H4 (cell line): ENCODE measurements around the gene KCNJ6. TPM values are rescaled to one million over a fixed set of nuclear protein-coding genes. Genes with fewer than 3 reads are reported as not detected.
A peak's percentile ranks its signal among the peaks of the same experiment; 100 is the strongest.
"Not testable (repeated sequence)": the region's sequence is repeated elsewhere in the genome, so short reads cannot be mapped to it uniquely, and the experiment has no call there.

ENCODE experiments used
- DNase-seq: peaks from one replicate; pipeline ENCODE4 v3.0.0-alpha.2; 2015; ENCODE audit warnings: low spot score
- total RNA-seq: library from RNA; depleted of rRNA; stranded (reverse); fragments of >200 nt; shearing (Covaris generic); gene quantifications from 2 replicates; pipeline ENCODE4 v1.2.3, GENCODE V29; 2014

Gene KCNJ6
- total RNA-seq, 1 experiment from 2014 or later: not detected

GRCh38 chr21:37771181-37771580 is 145.1 kb downstream of the KCNJ6 start:
- no peak for DNase-seq

GRCh38 chr21:37770461-37770860 is 145.8 kb downstream of the KCNJ6 start:
- no peak for DNase-seq

- DNase-seq: no peak
Observed at GRCh38 chr21:37769656-37770055, 146.6 kb downstream of the KCNJ6 start.

- DNase-seq: no peak
Observed at GRCh38 chr21:37767984-37768383, 148.3 kb downstream of the KCNJ6 start.

- no peak for DNase-seq
Observed at GRCh38 chr21:37766129-37766528, 150.1 kb downstream of the KCNJ6 start.

GRCh38 chr21:37765221-37765900 is 150.9 kb downstream of the KCNJ6 start:
- no peak for DNase-seq

GRCh38 chr21:37764691-37765090 is 151.6 kb downstream of the KCNJ6 start:
- no peak for DNase-seq

GRCh38 chr21:37763298-37763697 is 153.0 kb downstream of the KCNJ6 start:
- DNase-seq: no peak

- no peak for DNase-seq
Observed at GRCh38 chr21:37762606-37763005, 153.7 kb downstream of the KCNJ6 start.

GRCh38 chr21:37761406-37761805 is 154.9 kb downstream of the KCNJ6 start:
- not testable (repeated sequence) for DNase-seq

GRCh38 chr21:37759777-37760176 is 156.5 kb downstream of the KCNJ6 start:
- no peak for DNase-seq

- peak; percentile 39 for DNase-seq
Observed at GRCh38 chr21:37758982-37759381, 157.3 kb downstream of the KCNJ6 start.

GRCh38 chr21:37757606-37758376 is 158.5 kb downstream of the KCNJ6 start:
- DNase-seq: no peak

- DNase-seq: no peak
Observed at GRCh38 chr21:37753122-37753599, 163.1 kb downstream of the KCNJ6 start.

GRCh38 chr21:37751268-37751975 is 164.8 kb downstream of the KCNJ6 start:
- DNase-seq: no peak

- DNase-seq: no peak
Observed at GRCh38 chr21:37749132-37749531, 167.1 kb downstream of the KCNJ6 start.

- no peak for DNase-seq
Observed at GRCh38 chr21:37748351-37748750, 167.9 kb downstream of the KCNJ6 start.

- no peak for DNase-seq
Observed at GRCh38 chr21:37746849-37747248, 169.4 kb downstream of the KCNJ6 start.

- DNase-seq: no peak
Observed at GRCh38 chr21:37744551-37744950, 171.7 kb downstream of the KCNJ6 start.

- DNase-seq: no peak
Observed at GRCh38 chr21:37742532-37742931, 173.7 kb downstream of the KCNJ6 start.

GRCh38 chr21:37742115-37742514 is 174.1 kb downstream of the KCNJ6 start:
- DNase-seq: no peak

GRCh38 chr21:37737996-37738395 is 178.3 kb downstream of the KCNJ6 start:
- no peak for DNase-seq

- no peak for DNase-seq
Observed at GRCh38 chr21:37737507-37737906, 178.8 kb downstream of the KCNJ6 start.
